HUES6 (cell line): Measurements from ENCODE around the gene OTOP1.
A peak's percentile ranks its signal among the peaks of the same experiment; 100 is the strongest.
"Not testable (repeated sequence)": the region's sequence is repeated elsewhere in the genome, so short reads cannot be mapped to it uniquely, and the experiment has no call there.

Experiments used
- H3K27ac ChIP-seq: 2 replicates; pipeline ENCODE4 v1.7.0; 2013; ENCODE audit warnings: low read depth, mild to moderate bottlenecking, low read length, inconsistent platforms
- H3K27me3 ChIP-seq: 2 replicates; pipeline ENCODE4 v1.6.1; 2013; ENCODE audit warnings: low read length; ENCODE audit not compliant: control insufficient read depth, insufficient read depth
- H3K36me3 ChIP-seq: 2 replicates; pipeline ENCODE4 v1.6.1; 2013; ENCODE audit warnings: low read length; ENCODE audit not compliant: control insufficient read depth, insufficient read depth
- H3K4me1 ChIP-seq: 2 replicates; pipeline ENCODE4 v1.6.1; 2013; ENCODE audit warnings: low read length; ENCODE audit not compliant: control insufficient read depth, insufficient read depth
- H3K4me3 ChIP-seq: 2 replicates; pipeline ENCODE4 v1.5.1; 2013; ENCODE audit warnings: low read depth, low read length
- H3K9ac ChIP-seq: one replicate; pipeline ENCODE4 v1.6.1; 2013; ENCODE audit warnings: mild to moderate bottlenecking, low read length
- H3K9me3 ChIP-seq: 2 replicates; pipeline ENCODE4 v1.6.1; 2013; ENCODE audit warnings: low read depth, low read length; ENCODE audit not compliant: control insufficient read depth, insufficient read depth

Gene OTOP1

DNA sequence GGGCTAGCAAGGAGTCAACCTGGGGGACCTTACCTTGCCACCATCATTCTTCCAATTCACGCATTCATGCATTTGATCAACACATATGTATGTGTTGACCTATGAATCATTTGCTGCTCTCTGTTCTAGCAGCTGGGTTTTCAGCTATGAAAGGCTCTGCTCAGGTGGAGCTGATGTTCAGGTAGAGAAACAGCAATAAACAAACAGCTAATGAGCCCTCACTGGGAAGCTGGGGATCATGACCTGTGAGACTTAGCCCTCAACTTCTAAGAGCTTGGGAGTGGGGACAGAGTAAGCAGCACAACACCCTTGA lies 1.6 kb upstream of the OTOP1 start:
- no peaks in the 10 kb centered on the region for H3K36me3 ChIP-seq
- peaks cover 79% of the 10 kb centered on the region for H3K27me3 ChIP-seq
- no peak overlapping the region for H3K27ac ChIP-seq
- H3K9ac ChIP-seq: no peak overlapping the region
- H3K4me3 ChIP-seq: no peak overlapping the region
- peaks cover 3% of the 10 kb centered on the region; the same call in 1 of the 2 replicates for H3K9me3 ChIP-seq
- H3K4me1 ChIP-seq: no peaks in the 10 kb centered on the region

DNA sequence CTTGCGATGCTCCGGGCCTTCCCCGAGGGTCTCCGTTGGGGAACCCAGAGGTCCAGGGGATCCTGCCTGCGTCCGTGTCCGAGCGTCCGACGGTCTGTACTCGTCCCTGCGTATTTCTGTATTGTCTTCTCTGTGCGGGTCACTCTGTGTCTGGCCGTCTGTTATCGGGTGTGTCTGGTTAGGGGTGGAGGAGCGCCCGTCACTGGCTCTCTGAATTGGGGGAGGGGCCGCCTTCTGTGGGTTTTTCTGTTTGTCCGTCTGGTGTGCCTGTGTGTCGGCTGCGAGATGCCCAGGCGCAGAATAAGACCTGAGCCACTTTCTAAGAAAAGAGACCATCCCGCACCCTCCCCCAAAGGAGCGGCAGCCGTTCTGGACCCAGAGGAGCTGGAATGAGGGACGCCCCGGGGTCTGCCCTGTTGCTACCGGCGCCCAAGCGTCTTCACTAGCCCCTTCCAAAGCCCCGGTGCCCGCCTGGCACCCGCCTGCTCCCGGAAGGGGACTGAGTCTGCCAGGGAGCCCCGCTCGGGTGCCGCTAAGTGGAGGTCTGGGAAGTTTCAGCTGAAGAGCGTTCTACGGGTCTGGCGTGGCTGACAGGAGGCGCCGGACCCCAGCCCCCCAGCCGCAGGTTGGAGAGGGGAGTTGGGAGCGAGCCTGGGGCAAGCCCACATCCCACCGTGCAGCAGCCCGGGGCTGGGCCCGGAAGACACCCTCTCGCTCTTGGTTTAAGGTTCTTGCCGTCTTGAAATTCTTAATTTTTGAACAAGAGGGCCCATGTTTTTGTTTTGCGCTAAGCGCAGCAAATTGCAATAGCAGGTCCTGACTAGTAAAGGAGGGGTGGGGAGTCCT lies 1.0 kb upstream of the OTOP1 start:
- Histone ChIP-seq H3K27me3 (peaks cover 85% of the 10 kb centered on the region), H3K36me3 (no peaks in the 10 kb centered on the region), H3K9me3 (no peaks in the 10 kb centered on the region), H3K27ac (no peak overlapping the region), H3K4me1 (no peaks in the 10 kb centered on the region), H3K9ac (no peak overlapping the region), H3K4me3 (peak overlapping the region; percentile 47)

DNA sequence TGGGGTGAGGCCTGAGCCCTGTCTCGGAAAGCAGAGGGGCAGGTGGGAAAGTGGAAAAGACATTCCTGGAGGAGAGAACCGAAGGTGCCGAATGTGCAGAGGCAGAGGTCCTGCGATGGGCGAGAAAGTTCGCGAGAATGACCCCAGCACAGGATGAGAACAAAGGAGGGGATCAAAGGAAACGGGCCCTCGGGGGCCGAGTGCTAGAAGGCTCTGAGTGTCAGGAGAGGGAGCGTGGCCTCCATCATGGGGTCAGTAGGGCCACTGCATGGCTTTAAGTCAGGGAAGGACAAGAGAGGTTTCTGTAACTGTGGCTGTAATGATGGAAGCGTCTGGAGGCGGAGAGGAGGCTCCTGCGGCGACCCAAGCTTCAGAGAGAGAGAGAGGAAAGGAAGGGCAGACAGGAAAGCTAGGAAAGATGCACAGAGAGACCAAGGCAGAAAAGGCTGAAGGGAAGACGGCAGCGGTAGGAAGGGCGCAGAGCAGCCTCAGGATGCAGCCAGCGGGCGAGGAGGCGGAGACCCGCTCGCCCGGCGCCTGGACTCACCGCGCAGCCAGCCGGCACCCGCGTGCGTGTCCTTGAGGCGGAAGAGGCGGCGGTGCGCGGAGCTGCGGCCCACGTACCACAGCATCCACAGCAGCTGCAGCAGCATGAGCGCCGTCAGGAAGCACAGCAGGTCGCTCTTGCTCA lies 669 bp downstream of the OTOP1 start:
- Histone ChIP-seq H3K27ac (no peak overlapping the region), H3K36me3 (no peaks in the 10 kb centered on the region), H3K9me3 (no peaks in the 10 kb centered on the region), H3K4me1 (no peaks in the 10 kb centered on the region), H3K4me3 (peak overlapping the region; percentile 20; the same call in 1 of the 2 replicates), H3K9ac (no peak overlapping the region), H3K27me3 (peaks cover 94% of the 10 kb centered on the region)

DNA sequence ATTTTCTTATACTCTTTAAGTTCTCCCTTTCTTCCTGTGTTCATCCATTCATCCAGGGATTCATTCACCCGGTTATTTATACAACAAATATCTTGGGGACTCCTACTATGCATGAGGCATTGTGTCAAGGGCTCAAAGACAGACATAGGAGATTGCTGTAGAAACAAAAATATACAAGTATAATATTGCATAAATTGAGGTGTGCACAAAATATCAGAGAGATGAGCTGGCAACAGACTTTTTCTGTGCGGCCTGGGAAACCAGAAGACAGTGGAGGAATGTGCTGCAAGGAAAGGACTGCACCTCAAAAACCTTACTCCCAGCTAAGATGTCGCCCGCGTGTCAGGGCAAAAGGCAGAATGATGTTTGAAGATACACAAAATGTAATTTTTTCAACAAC lies 9.6 kb downstream of the OTOP1 start:
- Histone ChIP-seq H3K27ac (no peak overlapping the region), H3K4me3 (no peak overlapping the region), H3K36me3 (no peaks in the 10 kb centered on the region), H3K4me1 (peaks cover 6% of the 10 kb centered on the region), H3K9me3 (no peaks in the 10 kb centered on the region), H3K9ac (no peak overlapping the region), H3K27me3 (peaks cover 16% of the 10 kb centered on the region)

DNA sequence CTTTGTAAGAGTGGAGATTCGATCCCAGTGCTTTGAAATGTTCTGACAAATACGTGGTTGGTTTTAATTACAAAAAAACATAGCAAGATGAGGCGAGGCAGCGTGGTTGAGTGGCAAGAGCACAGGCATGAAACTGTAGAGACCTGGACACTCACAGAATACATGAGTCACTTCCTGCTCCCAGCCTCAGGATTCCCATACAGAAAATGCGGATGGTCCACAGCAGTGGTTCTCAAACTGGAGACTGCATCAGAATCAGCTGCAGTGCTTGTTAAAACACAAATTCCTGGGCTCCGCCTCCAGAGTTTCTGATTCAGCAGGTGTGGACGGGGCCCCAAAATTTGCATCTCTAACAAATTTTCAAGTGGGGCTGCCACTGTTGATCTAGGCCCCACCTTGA lies 10.1 kb downstream of the OTOP1 start:
- Histone ChIP-seq H3K9me3 (no peaks in the 10 kb centered on the region), H3K4me3 (no peak overlapping the region), H3K9ac (no peak overlapping the region), H3K36me3 (no peaks in the 10 kb centered on the region), H3K27ac (no peak overlapping the region), H3K4me1 (peaks cover 6% of the 10 kb centered on the region), H3K27me3 (peaks cover 12% of the 10 kb centered on the region)

DNA sequence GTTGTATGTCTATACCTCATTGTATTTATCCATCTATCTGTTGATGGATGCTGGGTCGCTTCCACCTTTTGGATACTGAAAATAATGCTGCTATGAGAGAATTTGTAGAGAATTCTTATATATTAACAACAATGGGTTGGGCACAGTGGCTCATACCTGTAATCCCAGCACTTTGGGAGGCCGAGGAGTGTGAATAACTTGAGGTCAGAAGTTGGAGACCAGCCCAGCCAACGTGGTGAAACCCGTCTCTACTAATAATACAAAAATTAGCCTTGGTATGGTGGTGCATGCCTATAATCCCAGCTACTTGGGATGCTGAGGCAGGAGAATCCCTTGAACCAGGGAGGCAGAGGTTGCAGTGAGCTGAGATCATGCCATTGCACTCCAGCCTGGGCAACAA lies 13.1 kb downstream of the OTOP1 start:
- not testable (repeated sequence) for H3K9me3 ChIP-seq, H3K4me1 ChIP-seq

DNA sequence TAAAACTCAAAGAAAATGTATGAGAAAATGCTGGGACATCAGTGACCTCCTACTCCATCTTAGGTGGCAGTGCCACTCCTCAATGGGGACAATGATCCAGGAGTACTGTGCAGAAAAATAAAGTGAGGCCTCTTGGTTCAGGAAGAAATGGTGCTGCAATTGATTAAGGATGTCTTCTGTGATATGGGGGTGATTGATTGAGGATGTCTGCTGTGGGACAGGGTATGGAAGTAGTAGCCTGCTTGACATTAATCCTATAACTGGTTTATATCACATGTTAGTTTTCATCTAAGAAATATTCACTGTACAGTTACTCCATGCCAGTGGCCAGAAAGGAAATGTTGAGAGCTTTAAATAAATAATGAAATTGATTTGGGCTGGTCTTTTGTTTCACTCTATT lies 20.5 kb downstream of the OTOP1 start:
- H3K9me3 ChIP-seq: 0 out of 2 replicates have a peak, but pooled peaks cover 4% of the 10 kb centered on the region
- no peaks in the 10 kb centered on the region for H3K36me3 ChIP-seq
- H3K4me1 ChIP-seq: 0 out of 2 replicates have a peak, but pooled peaks cover 5% of the 10 kb centered on the region
- peaks cover 4% of the 10 kb centered on the region; the same call in 1 of the 2 replicates for H3K27me3 ChIP-seq
- H3K4me3 ChIP-seq: no peak overlapping the region
- no peak overlapping the region for H3K27ac ChIP-seq
- no peak overlapping the region for H3K9ac ChIP-seq

More for the DNA sequence above, 13.1 kb downstream of the OTOP1 start:
- H3K27me3 ChIP-seq, H3K36me3 ChIP-seq, H3K9ac ChIP-seq, H3K27ac ChIP-seq, H3K4me3 ChIP-seq: not testable (repeated sequence)

DNA sequence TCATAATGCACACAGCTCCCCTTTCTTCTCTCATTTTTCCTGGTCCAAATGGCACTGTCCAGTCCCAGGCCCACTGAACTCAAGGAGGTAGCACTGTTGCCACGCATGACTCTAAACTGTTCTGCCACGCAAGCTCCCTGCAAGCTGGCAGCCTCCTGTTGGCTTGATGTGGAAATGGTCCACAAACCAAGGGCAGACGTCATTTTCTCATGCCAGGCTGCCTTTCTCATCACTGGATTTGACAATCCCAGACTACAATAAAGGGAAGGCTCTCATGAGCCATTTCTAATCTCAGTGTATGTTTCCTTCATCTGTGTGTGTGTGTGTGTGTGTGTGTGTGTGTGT lies 22.4 kb downstream of the OTOP1 start:
- Histone ChIP-seq H3K9ac (no peak overlapping the region), H3K36me3 (no peaks in the 10 kb centered on the region), H3K4me3 (no peak overlapping the region), H3K27me3 (peaks cover 4% of the 10 kb centered on the region; the same call in 1 of the 2 replicates), H3K9me3 (0 out of 2 replicates have a peak, but pooled peaks cover 4% of the 10 kb centered on the region), H3K27ac (no peak overlapping the region), H3K4me1 (0 out of 2 replicates have a peak, but pooled peaks cover 5% of the 10 kb centered on the region)

DNA sequence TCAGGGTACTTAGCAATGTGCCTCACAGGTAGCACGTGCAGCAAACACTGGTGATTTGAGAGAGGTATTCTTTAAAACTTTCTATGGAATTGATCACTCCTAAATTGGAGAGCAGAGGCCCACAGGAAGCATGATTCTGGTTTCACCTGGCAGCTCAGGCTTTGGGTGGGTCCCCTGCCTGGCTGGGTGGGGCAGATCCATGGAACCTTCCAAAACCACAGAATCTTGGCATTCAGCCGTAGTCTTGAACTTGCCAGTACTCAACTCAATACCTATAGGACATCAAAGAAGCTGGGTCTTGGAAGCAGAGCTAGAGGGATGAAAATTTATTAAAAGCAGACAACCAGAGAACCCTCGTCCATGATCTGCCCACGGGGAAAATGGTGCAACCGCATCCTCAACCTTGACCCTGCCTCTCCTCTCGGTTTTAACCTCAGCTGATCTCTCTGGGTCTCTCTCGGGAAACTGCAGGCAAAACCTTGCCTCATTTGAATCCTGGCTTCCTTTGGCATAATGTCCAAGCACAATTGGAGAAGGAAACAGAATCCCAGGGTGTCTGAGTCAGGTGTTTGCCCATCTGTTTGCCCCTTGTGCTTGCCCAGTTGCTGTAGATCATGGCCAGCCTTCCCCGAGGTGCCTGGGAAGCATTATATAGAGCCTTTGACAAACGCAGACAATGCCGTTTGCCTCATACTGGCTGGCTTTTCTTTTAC lies 22.9 kb downstream of the OTOP1 start:
- no peak overlapping the region for H3K9ac ChIP-seq
- H3K4me3 ChIP-seq: no peak overlapping the region
- H3K27ac ChIP-seq: no peak overlapping the region
- no peaks in the 10 kb centered on the region for H3K36me3 ChIP-seq
- 0 out of 2 replicates have a peak, but pooled peaks cover 5% of the 10 kb centered on the region for H3K4me1 ChIP-seq
- 0 out of 2 replicates have a peak, but pooled peaks cover 4% of the 10 kb centered on the region for H3K9me3 ChIP-seq
- H3K27me3 ChIP-seq: peaks cover 4% of the 10 kb centered on the region; the same call in 1 of the 2 replicates

DNA sequence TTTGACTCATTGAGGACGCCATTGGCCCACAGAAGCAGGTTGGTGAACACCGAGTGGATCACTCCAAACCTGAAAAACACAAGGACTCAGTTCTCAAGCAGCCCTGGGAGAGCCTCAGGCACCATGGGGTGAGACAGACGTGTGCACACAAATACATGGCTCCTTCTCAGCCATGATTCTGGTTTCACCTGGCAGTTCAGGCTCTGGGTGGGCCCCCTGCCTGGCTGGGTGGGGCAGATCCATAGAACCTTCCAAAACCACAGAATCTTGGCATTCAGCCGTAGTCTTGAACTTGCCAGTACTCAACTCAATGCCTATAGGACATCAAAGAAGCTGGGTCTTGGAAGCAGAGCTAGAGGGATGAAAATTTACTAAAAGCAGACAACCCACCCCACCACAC lies 24.2 kb downstream of the OTOP1 start:
- H3K9me3 ChIP-seq: 0 out of 2 replicates have a peak, but pooled peaks cover 4% of the 10 kb centered on the region
- H3K27ac ChIP-seq: no peak overlapping the region
- no peaks in the 10 kb centered on the region for H3K36me3 ChIP-seq
- H3K9ac ChIP-seq: no peak overlapping the region
- H3K27me3 ChIP-seq: peaks cover 4% of the 10 kb centered on the region; the same call in 1 of the 2 replicates
- H3K4me1 ChIP-seq: 0 out of 2 replicates have a peak, but pooled peaks cover 5% of the 10 kb centered on the region
- H3K4me3 ChIP-seq: no peak overlapping the region
